Right atrium auricular region (tissue), 2 donors: ENCODE data around the gene CGREF1. TPM values are rescaled to one million over a fixed set of nuclear protein-coding genes. Genes with fewer than 3 reads are reported as not detected.

ENCODE experiments used
- DNase-seq: peaks from one replicate; pipeline ENCODE4 v3.0.0-alpha.2; 2019; ENCODE audit warnings: low spot score
- H3K27ac ChIP-seq, 2 donors: fragments of 200-600 bp; sonication (generic); 1 replicate in 1 of 2; 2 replicates in 1 of 2; pipeline ENCODE4 v1.5.1; 2016 to 2019
- H3K27me3 ChIP-seq, 2 donors: fragments of 200-600 bp; sonication (generic); one replicate each; pipeline versions ENCODE4 v1.5.1 to v1.6.0; 2017 to 2019
- H3K36me3 ChIP-seq: fragments of 200-600 bp; sonication (generic); one replicate; pipeline ENCODE4 v1.5.1; 2016
- H3K4me1 ChIP-seq, 2 donors: fragments of 200-600 bp; sonication (generic); one replicate each; pipeline versions ENCODE4 v1.5.1 to v1.6.0; 2017 to 2019
- H3K4me3 ChIP-seq, 2 donors: fragments of 200-600 bp; sonication (generic); 1 replicate in 1 of 2; 2 replicates in 1 of 2; pipeline ENCODE4 v1.5.1; 2017 to 2019; ENCODE audit warnings: mild to moderate bottlenecking in 1 of 2, moderate library complexity in 1 of 2
- H3K9me3 ChIP-seq, 2 donors: fragments of 200-600 bp; sonication (generic); one replicate each; pipeline ENCODE4 v1.5.1; 2019
- CTCF ChIP-seq, 2 donors: fragments of 200-600 bp; sonication (generic); IDR thresholded peaks; one replicate each; pipeline ENCODE4 v1.5.1; 2019; ENCODE audit warnings: antibody characterized with exemption in 2 of 2
- total RNA-seq, 2 donors: library from RNA; depleted of rRNA; stranded (reverse); fragments of >200 nt; gene quantifications; one replicate each; pipeline ENCODE4 v1.1.0, GENCODE V29; 2016

The CGREF1 gene
- total RNA-seq, 2 donors from 2014 or later, result 4.3 to 4.5 TPM

- Histone ChIP-seq H3K36me3 (no peaks in the 10 kb centered on the region), H3K4me3 (no peak overlapping the region), H3K9me3 (no peaks in the 10 kb centered on the region), H3K27ac (no peak overlapping the region), H3K4me1 (peaks cover 0 to 15% of the 10 kb centered on the region in 2 donors), H3K27me3 (no peaks in the 10 kb centered on the region)
- TF ChIP-seq CTCF (IDR thresholded peaks at IDR 0.05), result no peak
- no peak for DNase-seq
These were observed 21.6 kb downstream of the CGREF1 start for GRCh38 chr2:27097341-27097740.

GRCh38 chr2:27096748-27097297 is 22.1 kb downstream of the CGREF1 start:
- peak overlapping the region in 1 of 2 donors; percentile 5 for H3K27ac ChIP-seq

GRCh38 chr2:27095745-27096651 is 22.9 kb downstream of the CGREF1 start:
- peaks cover 0 to 15% of the 10 kb centered on the region in 2 donors for H3K4me1 ChIP-seq
- peak overlapping the region; percentile 29 to 43 for H3K4me3 ChIP-seq
- H3K27me3 ChIP-seq, result no peaks in the 10 kb centered on the region
- peak; percentile 69 for DNase-seq
- no peak for TF ChIP-seq CTCF (IDR thresholded peaks at IDR 0.05)
- H3K36me3 ChIP-seq, result no peaks in the 10 kb centered on the region
- no peaks in the 10 kb centered on the region for H3K9me3 ChIP-seq
- H3K27ac ChIP-seq, result peak overlapping the region in 1 of 2 donors; percentile 5

More at GRCh38 chr2:27096748-27097297, 22.1 kb downstream of the CGREF1 start:
- no peaks in the 10 kb centered on the region for H3K36me3 ChIP-seq
- no peak for TF ChIP-seq CTCF (IDR thresholded peaks at IDR 0.05)
- no peak for DNase-seq
- H3K4me1 ChIP-seq, result peaks cover 0 to 15% of the 10 kb centered on the region in 2 donors
- no peaks in the 10 kb centered on the region for H3K9me3 ChIP-seq
- no peaks in the 10 kb centered on the region for H3K27me3 ChIP-seq
- H3K4me3 ChIP-seq, result no peak overlapping the region

- Histone ChIP-seq H3K27ac (no peak overlapping the region), H3K4me1 (peaks cover 0 to 15% of the 10 kb centered on the region in 2 donors), H3K36me3 (no peaks in the 10 kb centered on the region), H3K4me3 (no peak overlapping the region), H3K9me3 (no peaks in the 10 kb centered on the region), H3K27me3 (no peaks in the 10 kb centered on the region)
- TF ChIP-seq CTCF (IDR thresholded peaks at IDR 0.05), result no peak
- DNase-seq, result no peak
These were observed 23.5 kb downstream of the CGREF1 start for GRCh38 chr2:27095427-27095744.

- Histone ChIP-seq H3K27ac (no peak overlapping the region), H3K27me3 (no peaks in the 10 kb centered on the region), H3K4me1 (peaks cover 0 to 15% of the 10 kb centered on the region in 2 donors), H3K9me3 (no peaks in the 10 kb centered on the region), H3K4me3 (no peak overlapping the region), H3K36me3 (no peaks in the 10 kb centered on the region)
- DNase-seq, result no peak
- TF ChIP-seq CTCF (IDR thresholded peaks at IDR 0.05), result no peak
These were observed 24.5 kb downstream of the CGREF1 start for GRCh38 chr2:27094353-27094984.
